ENCODE data around the gene THRB.
"Not testable (repeated sequence)": the region's sequence is repeated elsewhere in the genome, so short reads cannot be mapped to it uniquely, and the experiment has no call there.

THRB gene

GRCh38 chr3:24136624-24137310 lies 357.9 kb downstream of the THRB start:
- no peak for DNase-seq

GRCh38 chr3:24135280-24135679 lies 359.4 kb downstream of the THRB start:
- DNase-seq: no peak

GRCh38 chr3:24133942-24134341 lies 360.7 kb downstream of the THRB start:
- no peak for DNase-seq

GRCh38 chr3:24133436-24133835 lies 361.2 kb downstream of the THRB start:
- DNase-seq: no peak

GRCh38 chr3:24129549-24129948 lies 365.1 kb downstream of the THRB start:
- DNase-seq: peak; percentile 24

GRCh38 chr3:24128199-24129005 lies 366.2 kb downstream of the THRB start:
- peak; percentile 70 for DNase-seq

- no peak for DNase-seq
These were observed 371.1 kb downstream of the THRB start for GRCh38 chr3:24123596-24123995.

GRCh38 chr3:24120434-24120833 lies 374.2 kb downstream of the THRB start:
- no peak for DNase-seq

- no peak for DNase-seq
These were observed 375.3 kb downstream of the THRB start for GRCh38 chr3:24119321-24119751.

- DNase-seq: no peak
These were observed 377.1 kb downstream of the THRB start for GRCh38 chr3:24117508-24117907.

GRCh38 chr3:24111711-24112110 lies 382.9 kb downstream of the THRB start:
- DNase-seq: no peak

GRCh38 chr3:24110051-24110450 lies 384.6 kb downstream of the THRB start:
- DNase-seq: no peak

- DNase-seq: no peak
These were observed 392.9 kb downstream of the THRB start for GRCh38 chr3:24101676-24102168.

- no peak for DNase-seq
These were observed 393.8 kb downstream of the THRB start for GRCh38 chr3:24100696-24101402.

GRCh38 chr3:24096695-24097290 lies 397.9 kb downstream of the THRB start:
- DNase-seq: no peak

- no peak for DNase-seq
These were observed 398.4 kb downstream of the THRB start for GRCh38 chr3:24096271-24096670.

- not testable (repeated sequence) for DNase-seq
These were observed 399.8 kb downstream of the THRB start for GRCh38 chr3:24094818-24095217.

- DNase-seq: no peak
These were observed 405.9 kb downstream of the THRB start for GRCh38 chr3:24088782-24089181.

- DNase-seq: no peak
These were observed 407.2 kb downstream of the THRB start for GRCh38 chr3:24087469-24087868.

GRCh38 chr3:24086617-24087404 lies 407.8 kb downstream of the THRB start:
- no peak for DNase-seq

- no peak for DNase-seq
These were observed 408.4 kb downstream of the THRB start for GRCh38 chr3:24086206-24086605.

GRCh38 chr3:24072193-24072592 lies 422.5 kb downstream of the THRB start:
- DNase-seq: no peak
